CD14-positive monocyte (primary cell): ENCODE results near the gene PDIA6. TPM values are rescaled to one million over a fixed set of nuclear protein-coding genes. Genes with fewer than 3 reads are reported as not detected.

ENCODE experiments used
- DNase-seq, 3 donors: peaks; one replicate each; pipeline ENCODE4 v3.0.0-alpha.2; 2011 to 2022
- H2AFZ ChIP-seq: 2 replicates; pipeline ENCODE4 v1.6.0; 2012; ENCODE audit warnings: mild to moderate bottlenecking, low read depth, low read length, inconsistent platforms; ENCODE audit not compliant: insufficient read depth, poor library complexity, severe bottlenecking
- H3K27ac ChIP-seq, 2 donors: 1 replicate in 1 of 2; 2 replicates in 1 of 2; pipeline ENCODE4 v1.5.1; 2012 to 2013; ENCODE audit warnings: low read length in 2 of 2, control low read depth in 1 of 2, inconsistent platforms in 1 of 2, low read depth in 1 of 2, mild to moderate bottlenecking in 1 of 2
- H3K27me3 ChIP-seq, 2 donors: one replicate each; pipeline versions ENCODE4 v1.6.0 to v1.6.1; 2011 to 2013; ENCODE audit warnings: low read length in 2 of 2; ENCODE audit not compliant: control insufficient read depth in 2 of 2, insufficient read depth in 2 of 2
- H3K36me3 ChIP-seq, 2 donors: replicated peaks in 1 of 2; 1 replicate in 1 of 2; 2 replicates in 1 of 2; pipeline versions ENCODE4 v1.5.1 to v1.6.1; 2012 to 2013; ENCODE audit warnings: low read length in 2 of 2, control low read depth in 1 of 2, inconsistent platforms in 1 of 2, mild to moderate bottlenecking in 1 of 2; ENCODE audit not compliant: insufficient read depth in 2 of 2, control insufficient read depth in 1 of 2
- H3K4me1 ChIP-seq, 2 donors: 1 replicate in 1 of 2; 2 replicates in 1 of 2; pipeline versions ENCODE4 v1.5.1 to v1.6.1; 2012 to 2013; ENCODE audit warnings: low read length in 2 of 2, control low read depth in 1 of 2, inconsistent platforms in 1 of 2, mild to moderate bottlenecking in 1 of 2, moderate library complexity in 1 of 2; ENCODE audit not compliant: insufficient read depth in 2 of 2, control insufficient read depth in 1 of 2
- H3K4me2 ChIP-seq: replicated peaks from 2 replicates; pipeline ENCODE3; 2012; ENCODE audit warnings: low read length, moderate library complexity, mild to moderate bottlenecking; ENCODE audit not compliant: poor library complexity, severe bottlenecking; ENCODE audit errors: extremely low read depth
- H3K4me3 ChIP-seq, 3 experiments: fragments of 200-600 bp in 1 of 3; sonication (generic) in 1 of 3; replicated peaks in 1 of 3; 1 replicate in 2 of 3; 2 replicates in 1 of 3; pipeline ENCODE4 v1.5.1; 2011 to 2013; ENCODE audit warnings: low read length in 3 of 3, mild to moderate bottlenecking in 3 of 3, control low read depth in 2 of 3, low read depth in 2 of 3, inconsistent platforms in 1 of 3, moderate library complexity in 1 of 3
- H3K79me2 ChIP-seq: 2 replicates; pipeline ENCODE4 v1.6.0; 2012; ENCODE audit warnings: mild to moderate bottlenecking, control low read depth, inconsistent platforms, low read length, moderate library complexity; ENCODE audit not compliant: insufficient read depth
- H3K9ac ChIP-seq: 2 replicates; pipeline ENCODE4 v1.6.0; 2017; ENCODE audit warnings: low read length, mild to moderate bottlenecking; ENCODE audit not compliant: insufficient read depth, poor library complexity, severe bottlenecking
- H3K9me3 ChIP-seq, 2 donors: replicated peaks in 1 of 2; 1 replicate in 1 of 2; 2 replicates in 1 of 2; pipeline versions ENCODE4 v1.5.1 to v1.6.1; 2012 to 2013; ENCODE audit warnings: low read length in 2 of 2, control low read depth in 1 of 2; ENCODE audit not compliant: control insufficient read depth in 1 of 2, insufficient read depth in 1 of 2
- H4K20me1 ChIP-seq: 2 replicates; pipeline ENCODE4 v1.6.0; 2012; ENCODE audit warnings: mild to moderate bottlenecking, low read length, control low read depth, moderate library complexity; ENCODE audit not compliant: insufficient read depth
- H3K27ac Mint-ChIP-seq, 7 donors: one replicate each; pipeline ENCODE4 v1.8.0; 2020; ENCODE audit warnings: mild to moderate bottlenecking in 7 of 7, mixed read lengths in 7 of 7, moderate library complexity in 6 of 7, inconsistent platforms in 2 of 7
- H3K27me3 Mint-ChIP-seq, 3 donors: one replicate each; pipeline ENCODE4 v1.8.0; 2021 to 2022; ENCODE audit warnings: low read depth in 3 of 3, mild to moderate bottlenecking in 3 of 3, mixed read lengths in 3 of 3, moderate library complexity in 3 of 3, inconsistent platforms in 1 of 3
- H3K36me3 Mint-ChIP-seq, 2 donors: one replicate each; pipeline ENCODE4 v1.8.0; 2020; ENCODE audit warnings: mixed read lengths in 2 of 2, inconsistent platforms in 1 of 2, mild to moderate bottlenecking in 1 of 2
- H3K4me1 Mint-ChIP-seq: one replicate; pipeline ENCODE4 v1.8.0; 2020; ENCODE audit warnings: mild to moderate bottlenecking, mixed read lengths
- H3K4me3 Mint-ChIP-seq, 2 donors: one replicate each; pipeline ENCODE4 v1.8.0; 2020; ENCODE audit warnings: mild to moderate bottlenecking in 2 of 2, mixed read lengths in 2 of 2, moderate library complexity in 1 of 2
- H3K9me3 Mint-ChIP-seq, 7 donors: one replicate each; pipeline ENCODE4 v1.8.0; 2020 to 2022; ENCODE audit warnings: mixed read lengths in 7 of 7, mild to moderate bottlenecking in 6 of 7, moderate library complexity in 6 of 7, inconsistent platforms in 2 of 7
- WGBS: methylation state at CpG from one replicate; pipeline ENCODE4 v1.1.5; 2013; ENCODE audit warnings: missing lambda C conversion rate; ENCODE audit not compliant: insufficient coverage; 5-methylcytosine and 5-hydroxymethylcytosine counted together
- intact Hi-C, 2 donors: fragments of 100-400 bp; cut with micrococcal nuclease; formaldehyde crosslinking; loops; one replicate each; pipeline versions ENCODE4 v1.15.0 to v1.15.1; 2023
- polyA plus RNA-seq, 3 donors: library from polyadenylated mRNA; depleted of rRNA in 1 of 3; unstranded in 2 of 3; stranded (reverse) in 1 of 3; fragments of 300-500 nt in 2 of 3; fragments of >200 nt in 1 of 3; fragmentation: Illumina TruSeq in 2 of 3; gene quantifications; 1 replicate in 2 of 3; 2 replicates in 1 of 3; pipeline ENCODE4 v1.2.3, GENCODE V29; 2012 to 2021
- TF ChIP-seq, protein P1 (sequence below): fragments of 200-600 bp; IDR thresholded peaks from one replicate; pipeline ENCODE4 v1.8.0; 2022; ENCODE audit warnings: antibody characterized with exemption, mild to moderate bottlenecking

Gene PDIA6
- polyA plus RNA-seq, 3 donors = 49.8 to 187 (median 166) TPM

DNA sequence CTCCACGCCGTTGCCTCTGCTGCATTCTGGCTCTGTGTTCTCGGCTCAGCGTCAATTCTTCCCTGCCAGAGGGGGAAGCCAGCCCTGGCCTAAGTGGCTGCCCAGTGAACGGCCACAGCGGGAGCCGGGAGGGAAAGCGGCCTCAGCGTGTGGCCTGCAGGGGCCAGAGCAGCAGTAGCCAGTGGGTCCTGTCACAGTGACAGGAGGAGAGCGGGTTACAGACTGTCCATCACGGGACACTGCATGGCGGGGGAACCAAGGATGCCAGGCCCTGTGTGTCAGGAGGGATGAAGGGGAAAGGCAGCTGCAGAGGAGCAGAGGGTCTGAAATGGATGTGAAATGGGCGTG lies 39.7 kb downstream of the PDIA6 start:
- peak overlapping the region in 1 of 7 donors; percentile 46 for H3K27ac Mint-ChIP-seq
- H3K4me2 ChIP-seq = no peak overlapping the region
- intact Hi-C loops = no loop called here
- peaks cover 2 to 7% of the 10 kb centered on the region in 2 donors for H3K36me3 Mint-ChIP-seq
- no peak overlapping the region for H3K9ac ChIP-seq
- no peak overlapping the region for H2AFZ ChIP-seq
- no peak overlapping the region for H3K4me3 ChIP-seq
- TF ChIP-seq, protein P1, sequence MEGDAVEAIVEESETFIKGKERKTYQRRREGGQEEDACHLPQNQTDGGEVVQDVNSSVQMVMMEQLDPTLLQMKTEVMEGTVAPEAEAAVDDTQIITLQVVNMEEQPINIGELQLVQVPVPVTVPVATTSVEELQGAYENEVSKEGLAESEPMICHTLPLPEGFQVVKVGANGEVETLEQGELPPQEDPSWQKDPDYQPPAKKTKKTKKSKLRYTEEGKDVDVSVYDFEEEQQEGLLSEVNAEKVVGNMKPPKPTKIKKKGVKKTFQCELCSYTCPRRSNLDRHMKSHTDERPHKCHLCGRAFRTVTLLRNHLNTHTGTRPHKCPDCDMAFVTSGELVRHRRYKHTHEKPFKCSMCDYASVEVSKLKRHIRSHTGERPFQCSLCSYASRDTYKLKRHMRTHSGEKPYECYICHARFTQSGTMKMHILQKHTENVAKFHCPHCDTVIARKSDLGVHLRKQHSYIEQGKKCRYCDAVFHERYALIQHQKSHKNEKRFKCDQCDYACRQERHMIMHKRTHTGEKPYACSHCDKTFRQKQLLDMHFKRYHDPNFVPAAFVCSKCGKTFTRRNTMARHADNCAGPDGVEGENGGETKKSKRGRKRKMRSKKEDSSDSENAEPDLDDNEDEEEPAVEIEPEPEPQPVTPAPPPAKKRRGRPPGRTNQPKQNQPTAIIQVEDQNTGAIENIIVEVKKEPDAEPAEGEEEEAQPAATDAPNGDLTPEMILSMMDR = no peak
- no peaks in the 10 kb centered on the region for H3K9me3 ChIP-seq
- H3K27ac ChIP-seq = no peak overlapping the region
- no peaks in the 10 kb centered on the region for H3K9me3 Mint-ChIP-seq
- no peak overlapping the region for H3K4me3 Mint-ChIP-seq
- H3K27me3 Mint-ChIP-seq = peaks cover 2 to 4% (median 3%) of the 10 kb centered on the region in 3 donors
- H4K20me1 ChIP-seq = no peaks in the 10 kb centered on the region
- no peaks in the 10 kb centered on the region for H3K79me2 ChIP-seq
- no peaks in the 10 kb centered on the region for H3K27me3 ChIP-seq
- no peaks in the 10 kb centered on the region for H3K4me1 ChIP-seq
- no peaks in the 10 kb centered on the region for H3K4me1 Mint-ChIP-seq
- peaks cover 0 to under 1% of the 10 kb centered on the region in 2 donors for H3K36me3 ChIP-seq
- 93% methylated on average over 13 of the region's 13 CpGs for WGBS
- no peak for DNase-seq

DNA sequence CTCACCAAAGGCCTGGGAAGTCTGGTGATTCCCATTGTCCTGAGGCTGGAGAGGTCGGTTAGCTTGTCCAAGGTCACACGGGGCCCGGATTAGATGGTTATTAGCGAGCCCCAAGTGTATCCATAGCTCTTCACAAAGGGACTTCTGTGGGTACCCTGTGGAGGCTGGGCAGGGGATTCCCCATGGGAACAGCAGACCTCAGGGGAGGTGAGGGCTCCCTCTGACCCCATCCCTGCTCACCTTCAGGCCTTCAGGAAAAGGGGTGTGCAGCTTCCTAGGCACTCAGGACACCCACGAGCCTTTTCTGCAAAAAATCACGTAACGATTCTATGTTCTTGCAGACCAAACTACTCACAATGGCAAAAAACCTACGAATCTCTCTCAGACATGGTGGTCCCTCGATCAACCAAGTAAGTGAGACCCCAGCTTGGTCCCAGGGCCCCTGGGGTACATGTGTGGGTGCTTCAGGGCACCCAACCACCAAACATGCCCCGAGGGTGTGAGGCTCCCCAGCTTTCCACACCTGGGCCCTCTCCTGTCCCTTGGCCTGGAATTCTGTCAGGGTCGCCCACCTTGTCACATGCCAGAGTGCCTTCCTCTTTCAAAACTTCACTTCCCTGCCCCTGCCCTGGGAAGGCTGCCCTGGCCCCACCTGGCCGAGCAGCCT lies 40.3 kb downstream of the PDIA6 start:
- no peaks in the 10 kb centered on the region for H3K9me3 Mint-ChIP-seq
- intact Hi-C loops = no loop called here
- H2AFZ ChIP-seq = no peak overlapping the region
- TF ChIP-seq, protein P1 = no peak
- no peaks in the 10 kb centered on the region for H3K36me3 ChIP-seq
- no peak overlapping the region for H3K4me3 Mint-ChIP-seq
- peaks cover 0 to 4% of the 10 kb centered on the region in 2 donors for H3K36me3 Mint-ChIP-seq
- no peak overlapping the region for H3K27ac ChIP-seq
- H3K9me3 ChIP-seq = no peaks in the 10 kb centered on the region
- H3K27ac Mint-ChIP-seq = no peak overlapping the region
- no peaks in the 10 kb centered on the region for H3K79me2 ChIP-seq
- no peaks in the 10 kb centered on the region for H4K20me1 ChIP-seq
- H3K4me3 ChIP-seq = no peak overlapping the region
- 92% methylated on average over 11 of the region's 12 CpGs for WGBS
- no peak overlapping the region for H3K9ac ChIP-seq
- DNase-seq = no peak
- no peak overlapping the region for H3K4me2 ChIP-seq
- no peaks in the 10 kb centered on the region for H3K4me1 ChIP-seq
- H3K27me3 Mint-ChIP-seq = peaks cover 2 to 4% (median 3%) of the 10 kb centered on the region in 3 donors
- H3K27me3 ChIP-seq = no peaks in the 10 kb centered on the region
- H3K4me1 Mint-ChIP-seq = no peaks in the 10 kb centered on the region
